Keratinocyte (primary cell): ENCODE measurements around the gene KRTAP2-1. TPM values are rescaled to one million over a fixed set of nuclear protein-coding genes. Genes with fewer than 3 reads are reported as not detected.

ENCODE experiments used
- DNase-seq: peaks from one replicate; pipeline ENCODE4 v3.0.0-alpha.2; 2011; ENCODE audit warnings: low read depth, missing footprints, low spot score
- FAIRE-seq: peaks from 2 replicates; lab custom pipeline; 2011; peaks lifted over from hg19 to GRCh38; lab: Jason Lieb, UNC
- H2AFZ ChIP-seq: 2 replicates; pipeline ENCODE4 v1.6.0; 2012; ENCODE audit warnings: low read length, control low read depth, inconsistent platforms; ENCODE audit not compliant: control insufficient read depth
- H3K27ac ChIP-seq: 2 replicates; pipeline ENCODE4 v1.5.1; 2011; ENCODE audit warnings: low read length; ENCODE audit not compliant: control insufficient read depth, insufficient read depth
- H3K27me3 ChIP-seq: 3 replicates; pipeline ENCODE4 v1.6.0; 2011; ENCODE audit warnings: low read length; ENCODE audit not compliant: control insufficient read depth, insufficient read depth; ENCODE audit errors: extremely low read depth
- H3K36me3 ChIP-seq, 2 experiments: 2 replicates in 1 of 2; 3 replicates in 1 of 2; pipeline ENCODE4 v1.5.1; 2011; ENCODE audit warnings: low read length in 2 of 2, mild to moderate bottlenecking in 1 of 2; ENCODE audit not compliant: control insufficient read depth in 2 of 2, insufficient read depth in 2 of 2; ENCODE audit errors: extremely low read depth in 1 of 2
- H3K4me1 ChIP-seq: 3 replicates; pipeline ENCODE4 v1.5.1; 2011; ENCODE audit warnings: low read length; ENCODE audit not compliant: control insufficient read depth, insufficient read depth; ENCODE audit errors: extremely low read depth
- H3K4me2 ChIP-seq: 3 replicates; pipeline ENCODE4 v1.6.0; 2011; ENCODE audit warnings: low read depth, low read length; ENCODE audit not compliant: control insufficient read depth, insufficient read depth; ENCODE audit errors: extremely low read depth
- H3K4me3 ChIP-seq, 3 experiments: fragments of 200-600 bp in 1 of 3; sonication (generic) in 1 of 3; 2 replicates in 2 of 3; 3 replicates in 1 of 3; pipeline ENCODE4 v1.5.1; 2011 to 2016; ENCODE audit warnings: low read length in 3 of 3, mild to moderate bottlenecking in 3 of 3, control low read depth in 2 of 3, inconsistent platforms in 1 of 3, low read depth in 1 of 3, mixed read lengths in 1 of 3, mixed run types in 1 of 3, moderate library complexity in 1 of 3; ENCODE audit not compliant: control insufficient read depth in 2 of 3, insufficient read depth in 2 of 3; ENCODE audit errors: extremely low read depth in 1 of 3
- H3K79me2 ChIP-seq: 2 replicates; pipeline ENCODE4 v1.6.0; 2012; ENCODE audit warnings: low read length; ENCODE audit not compliant: control insufficient read depth, insufficient read depth
- H3K9ac ChIP-seq: 3 replicates; pipeline ENCODE4 v1.6.0; 2011; ENCODE audit warnings: low read length; ENCODE audit not compliant: control insufficient read depth, insufficient read depth; ENCODE audit errors: extremely low read depth
- H3K9me1 ChIP-seq: 3 replicates; pipeline ENCODE4 v1.6.0; 2011; ENCODE audit warnings: low read length; ENCODE audit not compliant: control insufficient read depth, insufficient read depth; ENCODE audit errors: extremely low read depth
- H3K9me3 ChIP-seq: 2 replicates; pipeline ENCODE4 v1.5.1; 2012; ENCODE audit warnings: low read depth, low read length; ENCODE audit not compliant: control insufficient read depth
- H4K20me1 ChIP-seq: 3 replicates; pipeline ENCODE4 v1.6.0; 2011; ENCODE audit warnings: low read length; ENCODE audit not compliant: control insufficient read depth, insufficient read depth; ENCODE audit errors: extremely low read depth
- EZH2 ChIP-seq: IDR thresholded peaks from one replicate; pipeline ENCODE4 v1.6.1; 2012; ENCODE audit warnings: inconsistent platforms, mild to moderate bottlenecking, low read length, moderate library complexity
- dilution Hi-C: fragments of 300-500 bp; cut with MboI; formaldehyde crosslinking; loops from one replicate; pipeline ENCODE4 v1.7.0; 2020; ENCODE audit warnings: low sequenced_read_pairs; ENCODE audit not compliant: extremely low pct_ligation_motif_present
- polyA plus RNA-seq, 5 experiments: library from polyadenylated mRNA; depleted of rRNA in 3 of 5; stranded (reverse) in 3 of 5; stranded (forward) in 1 of 5; unstranded in 1 of 5; fragments of >200 nt; gene quantifications; 1 replicate in 1 of 5; 2 replicates in 3 of 5; 3 replicates in 1 of 5; pipeline versions ENCODE4 v1.2.1 to v1.2.3, GENCODE V29; 2011 to 2012; ENCODE audit warnings: missing spikeins in 2 of 5, low read depth in 1 of 5, low replicate concordance in 1 of 5
- TF ChIP-seq, protein P1 (sequence below), 3 experiments: IDR thresholded peaks in 1 of 3; conservative IDR thresholded peaks in 1 of 3; optimal IDR thresholded peaks in 1 of 3; 2 replicates in 2 of 3; 3 replicates in 1 of 3; pipeline versions ENCODE3 to v1.5.1; 2011; ENCODE audit warnings: low read length in 3 of 3, mild to moderate bottlenecking in 3 of 3, moderate library complexity in 2 of 3, control low read depth in 1 of 3, inconsistent platforms in 1 of 3; ENCODE audit not compliant: insufficient read depth in 2 of 3; ENCODE audit errors: extremely low read depth in 1 of 3

Gene KRTAP2-1
- polyA plus RNA-seq, 1 donor (not counting 4 experiments of a cell fraction or from before 2014, with no cell fraction given): not detected

- Histone ChIP-seq H3K9me3 (no peaks in the 10 kb centered on the region), H2AFZ (no peak overlapping the region), H3K79me2 (no peaks in the 10 kb centered on the region), H3K4me3 (no peak overlapping the region), H3K4me1 (no peaks in the 10 kb centered on the region), H3K9ac (no peak overlapping the region), H3K36me3 (no peaks in the 10 kb centered on the region), H3K27ac (no peak overlapping the region), H3K27me3 (no peaks in the 10 kb centered on the region), H3K4me2 (no peak overlapping the region), H4K20me1 (no peaks in the 10 kb centered on the region), H3K9me1 (no peaks in the 10 kb centered on the region)
- TF ChIP-seq, protein P1, sequence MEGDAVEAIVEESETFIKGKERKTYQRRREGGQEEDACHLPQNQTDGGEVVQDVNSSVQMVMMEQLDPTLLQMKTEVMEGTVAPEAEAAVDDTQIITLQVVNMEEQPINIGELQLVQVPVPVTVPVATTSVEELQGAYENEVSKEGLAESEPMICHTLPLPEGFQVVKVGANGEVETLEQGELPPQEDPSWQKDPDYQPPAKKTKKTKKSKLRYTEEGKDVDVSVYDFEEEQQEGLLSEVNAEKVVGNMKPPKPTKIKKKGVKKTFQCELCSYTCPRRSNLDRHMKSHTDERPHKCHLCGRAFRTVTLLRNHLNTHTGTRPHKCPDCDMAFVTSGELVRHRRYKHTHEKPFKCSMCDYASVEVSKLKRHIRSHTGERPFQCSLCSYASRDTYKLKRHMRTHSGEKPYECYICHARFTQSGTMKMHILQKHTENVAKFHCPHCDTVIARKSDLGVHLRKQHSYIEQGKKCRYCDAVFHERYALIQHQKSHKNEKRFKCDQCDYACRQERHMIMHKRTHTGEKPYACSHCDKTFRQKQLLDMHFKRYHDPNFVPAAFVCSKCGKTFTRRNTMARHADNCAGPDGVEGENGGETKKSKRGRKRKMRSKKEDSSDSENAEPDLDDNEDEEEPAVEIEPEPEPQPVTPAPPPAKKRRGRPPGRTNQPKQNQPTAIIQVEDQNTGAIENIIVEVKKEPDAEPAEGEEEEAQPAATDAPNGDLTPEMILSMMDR (optimal IDR thresholded peaks at IDR 0.05 in 1 of 3, IDR thresholded peaks at IDR 0.05 in 1 of 3, conservative IDR thresholded peaks at IDR 0.05 in 1 of 3; ENCODE audit: extremely low read depth in 1 of 3, insufficient read depth in 2 of 3, low read length in 3 of 3): no peak
- no peak for TF ChIP-seq EZH2
- dilution Hi-C loops: no loop called here
- DNase-seq: no peak
- no peak for FAIRE-seq
These were observed 27.7 kb downstream of the KRTAP2-1 start for GRCh38 chr17:41019415-41019814.

GRCh38 chr17:41018541-41018940 is 28.6 kb downstream of the KRTAP2-1 start:
- Histone ChIP-seq H3K4me1 (no peaks in the 10 kb centered on the region), H3K9ac (no peak overlapping the region), H3K36me3 (no peaks in the 10 kb centered on the region), H2AFZ (no peak overlapping the region), H3K27ac (no peak overlapping the region), H3K79me2 (no peaks in the 10 kb centered on the region), H3K4me2 (no peak overlapping the region), H3K27me3 (no peaks in the 10 kb centered on the region), H3K4me3 (no peak overlapping the region), H3K9me3 (no peaks in the 10 kb centered on the region), H3K9me1 (no peaks in the 10 kb centered on the region), H4K20me1 (no peaks in the 10 kb centered on the region)
- no peak for TF ChIP-seq EZH2
- TF ChIP-seq, protein P1 (optimal IDR thresholded peaks at IDR 0.05 in 1 of 3, IDR thresholded peaks at IDR 0.05 in 1 of 3, conservative IDR thresholded peaks at IDR 0.05 in 1 of 3; ENCODE audit: extremely low read depth in 1 of 3, insufficient read depth in 2 of 3, low read length in 3 of 3): no peak
- DNase-seq (no peak), FAIRE-seq (no peak)
- dilution Hi-C loops: no loop called here
